Stimulated activated CD8-positive, alpha-beta memory T cell treated with anti-CD3 and anti-CD28 coated beads, Interleukin-4, amount 100 ng/mL, for 24 hours (primary cell): ENCODE measurements around the gene ISYNA1.

Experiments
- DNase-seq: peaks from one replicate; pipeline ENCODE4 v3.0.0-alpha.2; 2020; ENCODE audit warnings: low read depth

Gene ISYNA1

DNA sequence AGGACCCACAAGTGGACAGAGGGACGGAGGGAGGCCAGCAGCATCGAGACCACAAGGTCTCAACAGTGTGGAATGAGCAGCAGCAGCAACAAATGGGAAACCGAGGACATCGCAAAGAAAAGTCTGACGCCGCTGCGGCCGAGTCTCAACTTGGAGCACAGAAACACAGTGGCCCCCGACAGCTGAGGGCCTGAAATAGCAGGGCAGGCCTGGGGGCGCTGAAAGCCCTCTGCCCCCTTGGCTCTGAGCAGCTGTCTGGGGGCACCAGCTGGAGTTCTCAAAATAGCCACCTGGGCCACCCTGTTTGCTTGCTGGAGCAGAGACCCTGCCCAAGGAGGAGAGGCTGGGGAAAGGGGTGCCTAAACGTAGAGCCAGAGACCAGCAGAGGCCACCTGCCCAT lies 5.9 kb upstream of the ISYNA1 start:
- no peak for DNase-seq

DNA sequence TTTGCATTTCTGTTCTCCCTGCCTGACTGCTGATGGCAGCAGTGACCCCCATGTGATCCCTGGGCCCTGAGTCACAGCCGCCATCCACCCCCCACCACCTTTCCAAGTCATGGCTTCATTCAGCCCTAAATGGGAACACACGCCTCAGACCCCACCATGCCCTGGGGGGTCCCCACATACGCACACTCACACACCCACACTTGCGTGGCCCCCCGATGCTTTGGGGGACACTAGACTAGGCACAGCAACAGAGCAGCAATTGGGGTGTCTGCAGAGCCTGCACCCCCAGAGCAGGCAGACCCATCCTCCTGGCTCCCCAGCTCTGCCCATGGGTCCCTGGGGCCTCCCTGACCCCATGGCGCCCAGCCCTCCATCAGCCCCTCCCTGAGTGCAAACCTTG lies 5.5 kb upstream of the ISYNA1 start:
- no peak for DNase-seq

DNA sequence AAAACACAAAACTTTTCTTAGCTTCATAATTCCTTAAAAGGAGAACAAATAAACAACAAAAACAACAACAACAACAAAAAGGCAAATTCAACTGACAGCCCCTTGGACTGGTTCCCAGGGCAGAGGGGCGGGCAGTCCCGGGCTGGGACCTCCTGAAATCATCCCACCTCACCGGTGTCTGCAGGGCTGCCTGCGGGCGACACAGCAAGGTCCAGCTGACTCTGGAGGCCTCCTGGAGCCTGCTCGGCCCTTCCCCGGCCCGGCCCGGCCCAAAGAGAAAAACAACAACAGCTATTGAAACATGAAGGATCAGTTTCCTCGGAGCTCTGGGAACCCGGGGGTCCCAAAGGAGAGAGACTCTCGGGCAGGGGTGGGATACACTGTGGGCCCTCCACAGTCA lies 5.0 kb upstream of the ISYNA1 start:
- DNase-seq, result no peak

DNA sequence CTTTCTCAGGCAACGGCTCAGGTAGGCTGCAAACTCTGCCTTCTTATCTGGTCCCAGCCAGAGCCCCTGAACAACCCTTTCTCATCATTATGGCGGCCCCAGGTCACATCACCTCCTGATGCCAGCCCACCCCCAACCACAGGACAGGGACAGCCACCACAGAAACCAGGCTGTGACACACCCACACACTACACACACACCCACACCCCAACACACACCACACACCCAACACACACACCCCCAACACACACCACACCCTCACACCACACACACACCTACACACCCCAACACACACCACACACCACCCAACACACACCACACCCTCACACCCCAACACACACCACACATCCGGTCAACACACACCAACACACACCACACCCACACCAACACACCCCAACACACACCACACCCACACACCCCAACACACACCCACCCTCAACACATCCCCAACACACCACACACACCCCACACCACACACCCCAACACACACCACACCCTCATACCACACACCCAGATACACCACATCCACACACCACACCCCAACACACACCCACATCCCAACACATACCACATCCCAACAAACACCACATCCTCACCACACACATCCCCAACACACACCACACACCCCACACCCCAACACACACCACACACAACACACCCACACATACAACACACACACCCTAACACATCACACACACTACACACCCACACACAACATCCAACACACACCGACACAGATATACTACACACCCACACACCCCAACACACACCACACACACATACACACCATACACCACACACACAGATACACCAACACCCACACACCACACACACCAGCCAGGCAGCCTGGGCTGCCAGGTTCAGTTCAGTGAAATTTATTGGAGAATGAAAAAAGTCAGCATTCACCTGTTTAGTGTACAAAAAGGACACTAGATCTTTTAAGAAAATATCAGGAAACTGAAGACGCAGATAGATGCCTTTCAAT lies 4.2 kb upstream of the ISYNA1 start:
- DNase-seq, result no peak

DNA sequence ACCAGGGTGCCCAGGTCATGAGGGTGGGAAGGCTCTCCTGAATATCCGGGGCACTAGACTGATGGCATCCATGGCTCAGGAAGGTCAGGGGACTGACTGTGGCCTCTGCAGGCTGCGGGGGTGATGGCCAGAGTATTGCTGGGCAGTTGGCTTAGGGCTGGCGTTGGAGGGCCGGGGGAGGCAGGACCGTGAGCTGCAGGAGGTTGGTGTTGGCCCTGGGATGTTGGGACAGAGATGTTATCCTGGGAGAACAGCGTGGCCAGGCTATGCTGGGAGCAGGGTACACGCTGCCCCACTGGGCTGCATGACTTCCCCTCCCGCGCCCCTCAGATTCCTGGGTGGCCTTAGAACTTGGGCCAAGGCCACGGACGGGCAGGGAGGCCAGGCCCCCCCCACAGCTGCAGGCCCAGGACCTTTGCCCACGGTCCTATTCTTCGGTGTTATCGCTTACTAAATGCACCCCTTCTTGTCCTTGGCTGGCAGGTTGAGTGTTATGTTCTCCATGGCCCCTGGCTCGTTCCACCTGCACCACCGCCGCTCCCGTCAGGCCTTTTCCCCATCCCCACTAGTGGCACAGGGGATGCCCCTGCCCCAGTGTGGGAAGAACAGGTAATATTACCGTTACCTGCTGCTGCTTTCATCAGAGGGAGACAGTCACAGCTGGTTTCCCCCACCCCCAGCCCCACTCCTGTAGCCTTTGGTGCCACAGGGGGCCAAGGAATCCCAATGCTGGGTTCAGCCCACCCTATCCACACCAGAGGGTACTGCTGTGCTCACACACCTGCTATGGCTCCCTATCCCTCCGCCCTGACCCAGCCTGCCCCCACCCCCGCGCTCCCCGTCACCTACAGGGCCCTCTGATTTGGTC lies 3.2 kb upstream of the ISYNA1 start:
- DNase-seq, result no peak

DNA sequence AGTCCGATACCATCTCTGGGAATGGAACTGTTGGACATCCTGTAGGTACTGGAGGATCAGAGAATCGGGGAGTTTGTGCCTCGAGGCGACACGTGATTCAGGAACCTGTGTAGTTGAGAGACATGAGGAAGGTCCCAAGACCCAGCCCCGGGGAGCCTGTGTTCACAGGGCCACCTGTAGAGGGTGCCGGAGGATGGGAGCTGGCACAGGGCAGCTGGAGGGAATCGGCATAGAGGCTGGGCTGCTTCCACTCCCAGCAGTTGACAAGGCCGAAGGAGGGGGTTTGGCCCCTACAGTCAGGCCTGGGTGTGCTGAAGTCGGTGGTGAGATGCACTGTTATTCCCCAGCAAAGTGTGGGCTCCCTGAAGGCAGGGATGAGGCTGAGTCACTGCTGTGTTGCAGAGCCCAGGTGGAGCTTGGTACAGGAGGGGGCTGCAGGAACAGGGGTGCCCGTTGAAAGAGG lies 2.5 kb upstream of the ISYNA1 start:
- DNase-seq, result no peak

DNA sequence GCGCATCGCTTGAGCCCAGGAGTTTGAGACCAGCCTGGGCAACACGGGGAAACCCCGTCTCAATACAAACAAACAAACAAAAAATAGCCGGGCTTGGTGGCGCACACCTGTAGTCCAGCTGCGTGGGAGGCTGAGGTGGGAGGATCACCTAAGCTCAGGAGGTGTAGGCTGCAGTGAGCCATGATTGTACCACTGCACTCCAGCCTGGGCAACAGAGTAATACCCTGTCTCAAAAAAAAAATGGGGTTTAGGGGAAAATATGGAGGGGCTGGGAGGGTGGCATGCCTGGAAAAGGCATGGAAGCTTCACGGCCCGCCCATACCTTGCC lies 1.9 kb upstream of the ISYNA1 start:
- DNase-seq, result no peak

DNA sequence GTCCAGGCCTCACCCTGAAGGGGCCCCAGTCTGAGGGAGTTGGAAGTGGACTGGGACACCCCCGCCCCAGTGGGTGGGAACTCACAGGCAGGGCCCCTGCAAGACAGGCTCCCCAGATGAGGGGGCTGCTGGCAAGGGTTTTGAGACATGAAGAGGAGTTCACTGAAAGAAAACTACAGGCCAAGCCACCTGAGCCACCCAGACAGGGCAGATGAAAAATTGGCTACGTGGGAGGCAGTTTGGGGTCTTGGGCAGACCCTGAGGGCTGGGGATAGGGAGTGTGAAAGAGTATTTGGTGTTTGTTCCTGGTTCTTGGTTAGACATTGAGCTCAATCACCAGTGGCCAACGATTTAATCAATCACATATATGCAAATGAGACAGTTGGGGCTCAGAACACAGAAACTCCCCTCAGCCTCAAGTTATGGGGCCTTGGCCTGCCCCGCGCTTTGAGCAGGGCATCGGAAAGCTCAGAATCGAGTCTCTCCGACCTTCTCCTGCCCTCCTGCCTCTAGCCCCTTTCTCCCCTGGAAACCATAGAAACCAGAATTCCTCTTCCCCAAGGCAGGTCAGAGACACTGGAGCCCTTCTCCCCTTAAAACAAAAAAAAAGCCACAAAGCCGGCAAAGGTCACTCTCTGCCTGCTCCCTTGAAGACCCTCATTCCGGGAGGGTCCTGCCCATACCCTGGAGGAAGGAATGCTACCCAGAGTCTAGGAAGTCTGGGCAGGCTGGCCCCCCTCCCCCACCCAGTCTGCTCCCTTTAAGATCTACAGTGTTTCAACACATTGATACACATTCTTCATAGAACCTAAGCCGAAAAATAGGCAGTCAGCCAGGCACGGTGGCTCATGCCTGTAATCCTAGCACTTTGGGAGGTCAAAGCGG lies 1.3 kb upstream of the ISYNA1 start:
- no peak for DNase-seq

DNA sequence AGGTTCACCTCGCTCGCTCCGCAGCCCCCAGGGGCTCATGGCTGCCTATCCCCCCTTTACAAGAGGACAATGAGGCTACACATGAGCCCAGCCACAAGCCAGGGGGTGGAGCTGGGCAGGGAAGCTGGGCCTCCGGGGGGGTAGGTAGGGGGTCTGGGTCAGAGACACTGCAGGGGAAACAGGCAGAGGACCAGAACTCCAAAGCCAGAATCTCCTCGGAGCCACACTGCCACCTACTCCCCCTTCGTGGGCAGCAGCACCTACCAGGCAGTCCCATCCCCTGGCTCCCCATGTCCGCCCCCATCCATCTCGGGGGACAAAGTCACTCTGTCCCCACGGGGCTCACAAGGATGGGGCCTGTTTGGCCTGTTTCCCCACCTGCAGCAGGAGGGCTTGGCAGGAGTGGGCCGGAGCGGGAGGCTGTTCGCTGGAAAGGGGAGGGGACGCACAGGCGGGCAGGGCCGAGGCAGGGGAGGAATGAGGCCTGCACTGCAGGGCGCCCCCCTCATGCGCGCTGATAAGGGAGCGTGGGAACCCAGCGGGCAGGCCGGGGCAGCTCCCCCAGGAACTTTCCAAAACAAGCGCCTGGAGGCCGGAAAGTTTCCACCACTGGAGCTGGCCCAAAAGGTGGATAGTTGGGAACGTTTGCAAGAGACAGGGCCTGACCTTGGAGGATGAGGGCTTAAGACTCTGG lies 545 bp upstream of the ISYNA1 start:
- no peak for DNase-seq

DNA sequence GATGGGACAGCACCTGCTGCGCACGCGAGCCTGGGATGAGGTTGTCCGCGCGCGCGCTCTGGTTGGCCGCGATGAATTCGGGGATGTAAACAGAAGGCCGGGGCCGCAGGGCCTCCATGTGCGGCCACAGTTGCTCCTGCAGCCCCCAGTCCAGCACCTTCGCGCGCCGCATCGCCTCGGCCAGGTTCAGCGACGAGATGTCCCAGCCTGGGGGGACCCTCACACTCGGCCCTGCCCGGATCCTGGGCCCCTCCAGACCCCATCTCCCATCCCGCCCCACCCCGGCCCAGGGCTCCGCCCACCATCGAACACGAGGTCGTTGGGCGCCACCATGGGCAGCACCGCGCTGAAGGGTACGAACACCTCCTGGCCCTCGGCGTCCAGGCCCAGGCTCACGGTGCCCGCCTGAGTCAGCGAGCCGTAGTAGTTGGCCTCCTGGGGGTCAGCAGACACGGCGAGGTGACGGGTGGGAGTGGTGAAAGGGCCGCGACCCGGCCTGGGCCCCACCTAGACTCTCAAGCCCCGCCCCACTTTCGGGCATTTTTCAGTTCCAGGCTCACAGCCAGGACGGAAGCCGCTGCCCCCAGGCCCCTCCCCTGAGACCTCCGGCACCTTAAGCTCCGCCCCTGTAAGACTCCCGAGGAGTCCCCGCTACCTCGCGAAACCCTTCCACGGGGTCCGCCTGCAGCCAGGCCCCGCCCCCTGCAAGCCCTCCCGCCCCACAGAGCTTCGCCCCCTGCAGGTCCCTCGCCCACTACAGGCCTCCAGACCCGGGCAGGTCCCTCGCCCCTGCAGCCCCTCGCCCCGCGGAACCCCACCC lies 1.1 kb downstream of the ISYNA1 start:
- DNase-seq, result peak; percentile 76

DNA sequence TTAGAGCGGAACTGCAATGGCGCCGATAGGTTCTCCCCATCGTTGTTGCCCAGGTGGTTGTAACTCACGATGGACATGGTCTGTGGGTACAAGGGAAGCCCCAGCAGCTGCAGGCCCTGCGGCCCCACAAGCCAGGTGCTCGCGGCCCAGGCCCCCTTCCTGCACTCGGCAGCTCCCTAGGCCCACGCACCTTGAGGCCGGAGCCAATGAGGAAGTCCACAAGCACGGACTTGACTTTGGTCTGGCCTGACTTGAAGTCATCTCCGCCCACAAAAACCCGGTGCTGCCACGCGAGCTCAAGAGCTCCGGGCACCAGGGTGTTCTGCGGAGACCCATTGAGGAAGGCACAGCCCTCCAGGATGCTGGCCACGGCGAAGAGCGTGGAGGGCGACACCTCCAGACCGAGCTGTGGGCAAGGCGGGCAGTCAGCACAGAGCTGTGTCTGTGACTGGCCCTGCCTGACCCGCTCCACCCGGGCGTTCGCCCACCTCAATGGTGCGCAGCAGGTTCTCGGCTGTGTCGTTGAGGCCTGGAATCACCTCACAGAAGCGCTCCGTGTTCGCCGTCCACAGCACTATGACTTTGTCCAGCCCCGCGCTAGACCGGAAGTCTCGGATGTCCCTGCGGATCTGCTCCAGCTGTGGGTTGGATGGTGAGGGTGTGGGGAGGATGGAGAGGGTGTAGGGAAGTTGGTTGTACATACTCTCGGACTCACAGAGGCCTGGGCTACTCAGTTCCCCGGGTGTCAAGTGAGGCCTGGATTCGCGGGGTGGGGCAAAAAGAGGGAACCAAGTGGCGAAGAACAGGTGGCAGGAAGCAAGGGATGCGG lies 1.9 kb downstream of the ISYNA1 start:
- no peak for DNase-seq

DNA sequence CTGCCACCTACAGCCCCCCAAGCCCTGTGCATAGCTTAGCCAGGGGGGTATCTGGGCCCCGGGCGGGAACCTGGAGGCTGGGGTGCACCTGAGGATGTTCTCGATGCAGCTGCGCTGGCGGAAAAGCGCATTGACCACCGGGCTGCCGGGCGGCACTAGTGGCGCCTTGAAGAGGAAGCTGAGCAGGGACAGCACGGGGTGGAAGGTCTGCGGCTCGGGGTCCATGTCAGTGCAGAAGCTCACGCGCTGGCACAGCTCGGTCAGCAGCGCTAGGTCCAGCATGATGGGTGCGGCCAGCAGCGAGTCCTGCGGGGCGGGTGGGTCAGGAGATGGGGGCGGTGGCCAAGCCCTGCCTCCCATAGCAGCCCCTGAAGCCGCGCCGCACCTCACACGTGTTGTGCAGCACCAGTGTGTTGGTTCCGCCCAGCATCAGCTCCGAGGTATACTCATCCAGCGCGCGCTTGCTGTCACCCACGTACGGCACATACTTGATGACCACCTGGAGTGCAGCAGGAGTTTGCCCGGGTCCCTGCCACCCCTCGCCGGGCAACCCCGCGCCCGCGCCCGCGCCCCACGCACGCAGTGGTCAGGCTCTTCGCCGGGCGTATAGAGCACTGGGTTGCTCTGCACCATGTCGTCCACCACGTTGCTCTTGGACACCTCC lies 2.6 kb downstream of the ISYNA1 start:
- DNase-seq, result no peak

DNA sequence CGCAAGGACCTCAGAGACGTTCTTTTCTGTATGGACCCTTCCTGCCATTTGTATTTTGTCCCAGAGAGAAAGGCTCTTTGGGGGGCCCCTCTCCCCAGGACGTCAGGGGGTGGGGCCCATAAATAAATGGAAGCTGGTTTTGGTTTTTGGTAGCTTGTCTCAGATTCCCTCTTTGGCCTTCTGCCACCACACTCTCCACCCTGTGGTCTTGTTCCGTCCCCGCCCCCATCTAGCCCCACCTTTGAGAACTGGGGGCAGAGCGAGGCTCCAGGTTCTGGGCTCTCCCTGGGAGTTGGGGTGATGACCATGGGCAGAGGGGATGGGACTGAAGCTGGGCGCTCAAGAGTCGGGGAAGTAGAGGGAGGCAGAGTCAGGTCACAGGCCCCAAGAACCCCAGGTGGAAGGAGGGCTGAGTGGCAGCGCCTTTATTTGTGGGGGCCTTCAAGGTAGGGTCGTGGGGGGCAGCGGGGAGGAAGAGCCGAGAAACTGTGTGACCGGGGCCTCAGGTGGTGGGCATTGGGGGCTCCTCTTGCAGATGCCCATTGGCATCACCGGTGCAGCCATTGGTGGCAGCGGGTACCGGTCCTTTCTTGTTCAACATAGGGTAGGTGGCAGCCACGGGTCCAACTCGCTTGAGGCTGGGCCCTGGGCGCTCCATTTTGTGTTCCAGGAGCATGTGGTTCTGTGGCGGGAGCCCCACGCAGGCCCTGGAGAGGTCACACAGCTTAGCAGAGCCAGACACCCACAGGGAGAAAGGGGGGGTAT lies 3.3 kb downstream of the ISYNA1 start:
- no peak for DNase-seq

DNA sequence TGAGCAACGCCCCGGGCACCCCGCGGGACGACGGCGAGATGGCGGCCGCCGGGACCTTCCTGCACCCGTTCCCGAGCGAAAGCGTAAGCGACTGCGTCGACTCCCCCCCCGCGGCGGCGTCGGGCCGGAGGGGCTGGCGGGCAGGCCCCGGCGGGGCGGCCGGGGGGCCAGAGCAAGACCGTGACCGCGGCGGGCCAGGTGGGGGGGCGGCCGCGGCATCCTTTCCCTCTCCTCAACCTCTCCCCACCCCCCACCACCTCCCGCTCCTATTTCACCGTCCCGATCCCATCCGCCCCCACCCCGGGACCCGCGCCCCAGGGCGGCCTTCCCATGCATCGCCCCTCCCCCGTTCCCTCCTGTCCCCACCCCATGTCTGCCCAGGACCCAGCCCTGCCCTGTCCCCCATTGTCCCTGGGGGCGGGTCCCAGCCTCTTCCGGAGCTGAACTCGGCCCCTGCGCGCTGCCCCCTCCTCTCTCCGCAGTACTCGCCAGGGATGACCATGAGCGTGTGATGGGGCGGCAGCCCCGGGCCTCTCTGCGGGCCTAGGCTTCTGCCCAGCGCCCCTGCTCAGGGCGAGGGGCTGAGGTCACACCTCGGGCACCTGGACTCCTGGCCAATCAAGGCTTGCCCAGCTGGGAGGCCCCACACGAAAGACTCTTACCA lies 4.1 kb downstream of the ISYNA1 start:
- no peak for DNase-seq

DNA sequence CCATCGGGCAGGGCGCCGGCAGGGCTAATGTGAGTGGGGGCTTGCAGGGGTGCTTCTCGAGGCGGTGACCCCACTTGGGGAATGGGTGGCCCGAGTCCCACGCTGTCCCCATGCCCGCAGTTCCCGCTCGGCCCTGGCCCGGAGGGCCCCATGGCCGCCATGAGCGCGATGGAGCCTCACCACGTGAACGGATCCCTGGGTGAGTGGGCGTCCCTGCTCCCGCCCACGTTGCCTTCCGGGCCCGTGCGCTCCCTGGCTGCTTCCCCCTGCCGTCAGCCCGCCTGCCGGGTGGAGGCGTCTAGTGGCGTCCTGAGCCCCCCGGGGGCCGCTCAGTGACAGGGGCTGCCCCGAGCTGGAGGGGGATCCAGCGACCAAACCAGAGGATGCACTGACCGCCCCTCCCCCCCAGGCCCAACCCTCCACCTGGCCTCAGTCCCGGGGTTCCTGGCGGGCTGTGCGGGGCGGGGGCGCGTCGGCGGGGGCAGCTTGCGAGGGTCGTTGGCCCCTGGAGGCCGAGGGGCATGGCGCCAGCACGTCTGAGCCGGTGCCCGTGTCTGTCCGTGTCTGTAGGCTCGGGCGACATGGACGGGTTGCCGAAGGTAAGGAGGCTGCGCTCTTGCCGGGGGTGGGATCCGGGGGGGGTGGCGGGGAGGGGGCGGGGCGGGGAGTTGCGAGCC lies 4.8 kb downstream of the ISYNA1 start:
- DNase-seq, result no peak

DNA sequence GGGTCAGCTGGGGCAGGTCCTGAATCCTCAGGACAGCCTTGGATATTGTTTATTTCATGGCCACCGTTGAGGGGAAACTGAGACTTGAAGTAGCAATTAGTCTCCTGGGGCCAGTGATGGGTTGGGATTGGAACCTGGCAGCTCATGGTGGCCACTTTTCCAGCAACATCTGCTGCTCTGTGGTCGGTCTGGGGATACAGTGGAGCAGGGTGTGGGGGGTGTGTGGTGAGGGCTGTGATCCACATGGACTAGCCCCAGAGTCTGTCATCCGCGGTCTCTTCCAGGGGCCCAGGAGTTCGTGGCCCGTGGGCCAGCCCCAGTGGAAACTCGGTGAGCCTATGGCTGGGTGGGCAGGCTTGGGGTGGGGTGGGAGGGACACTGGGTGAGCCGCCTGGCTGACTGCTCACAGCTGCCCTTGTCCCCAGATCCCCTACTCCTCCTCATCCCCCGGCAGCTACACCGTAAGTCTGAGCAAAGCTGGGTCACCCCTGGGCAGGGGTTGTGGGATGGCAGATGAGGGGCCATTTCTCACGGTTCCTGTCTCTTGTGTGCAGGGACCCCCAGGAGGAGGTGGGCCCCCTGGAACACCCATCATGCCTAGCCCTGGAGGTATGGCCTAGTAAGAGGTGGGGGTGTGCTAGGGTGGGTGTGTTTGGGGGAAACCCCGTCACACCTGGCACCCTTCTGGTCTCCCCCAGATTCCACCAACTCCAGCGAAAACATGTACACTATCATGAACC lies 5.5 kb downstream of the ISYNA1 start:
- DNase-seq, result no peak
